Measurements from ENCODE around the gene LAS1L.
"Not testable (repeated sequence)": the region's sequence is repeated elsewhere in the genome, so short reads cannot be mapped to it uniquely, and the experiment has no call there.

DNA sequence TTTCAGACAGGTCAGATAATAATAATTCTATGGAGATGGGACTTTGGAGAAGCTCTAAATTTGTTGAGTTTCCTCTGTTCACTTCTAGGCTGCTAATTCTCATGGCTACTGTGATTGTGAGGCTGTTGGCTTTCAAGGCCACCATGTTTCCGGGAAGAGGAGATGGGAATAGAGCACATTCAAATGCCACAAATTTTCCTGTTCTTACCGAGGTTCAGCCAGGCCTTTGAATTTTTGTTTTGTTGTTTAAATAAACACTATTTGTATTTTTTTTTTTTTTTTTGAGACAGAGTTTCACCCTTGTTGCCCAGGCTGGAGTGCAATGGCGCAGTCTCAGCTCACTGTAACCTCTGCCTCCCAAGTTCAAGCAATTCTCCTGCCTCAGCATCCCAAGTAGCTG, 55.5 kb downstream of the LAS1L start:
- TF ChIP-seq, protein P1, sequence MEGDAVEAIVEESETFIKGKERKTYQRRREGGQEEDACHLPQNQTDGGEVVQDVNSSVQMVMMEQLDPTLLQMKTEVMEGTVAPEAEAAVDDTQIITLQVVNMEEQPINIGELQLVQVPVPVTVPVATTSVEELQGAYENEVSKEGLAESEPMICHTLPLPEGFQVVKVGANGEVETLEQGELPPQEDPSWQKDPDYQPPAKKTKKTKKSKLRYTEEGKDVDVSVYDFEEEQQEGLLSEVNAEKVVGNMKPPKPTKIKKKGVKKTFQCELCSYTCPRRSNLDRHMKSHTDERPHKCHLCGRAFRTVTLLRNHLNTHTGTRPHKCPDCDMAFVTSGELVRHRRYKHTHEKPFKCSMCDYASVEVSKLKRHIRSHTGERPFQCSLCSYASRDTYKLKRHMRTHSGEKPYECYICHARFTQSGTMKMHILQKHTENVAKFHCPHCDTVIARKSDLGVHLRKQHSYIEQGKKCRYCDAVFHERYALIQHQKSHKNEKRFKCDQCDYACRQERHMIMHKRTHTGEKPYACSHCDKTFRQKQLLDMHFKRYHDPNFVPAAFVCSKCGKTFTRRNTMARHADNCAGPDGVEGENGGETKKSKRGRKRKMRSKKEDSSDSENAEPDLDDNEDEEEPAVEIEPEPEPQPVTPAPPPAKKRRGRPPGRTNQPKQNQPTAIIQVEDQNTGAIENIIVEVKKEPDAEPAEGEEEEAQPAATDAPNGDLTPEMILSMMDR (IDR thresholded peaks at IDR 0.05; ENCODE audit: low read depth, low read length, missing input control), result not testable (repeated sequence)
- TF ChIP-seq YY1 (IDR thresholded peaks at IDR 0.05); SP1 (IDR thresholded peaks at IDR 0.05); TAF1 (conservative IDR thresholded peaks at IDR 0.05); NR2F2 (IDR thresholded peaks at IDR 0.05); GABPA (IDR thresholded peaks at IDR 0.05 in 1 of 2, conservative IDR thresholded peaks at IDR 0.05 in 1 of 2); EGR1 (IDR thresholded peaks at IDR 0.05; ENCODE audit: low read depth in 2 of 2); RAD21 (IDR thresholded peaks at IDR 0.05); RXRA (IDR thresholded peaks at IDR 0.05): not testable (repeated sequence)
- TF ChIP-seq, protein P2, sequence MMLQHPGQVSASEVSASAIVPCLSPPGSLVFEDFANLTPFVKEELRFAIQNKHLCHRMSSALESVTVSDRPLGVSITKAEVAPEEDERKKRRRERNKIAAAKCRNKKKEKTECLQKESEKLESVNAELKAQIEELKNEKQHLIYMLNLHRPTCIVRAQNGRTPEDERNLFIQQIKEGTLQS (IDR thresholded peaks at IDR 0.05), result not testable (repeated sequence)
- TF ChIP-seq, protein P3, sequence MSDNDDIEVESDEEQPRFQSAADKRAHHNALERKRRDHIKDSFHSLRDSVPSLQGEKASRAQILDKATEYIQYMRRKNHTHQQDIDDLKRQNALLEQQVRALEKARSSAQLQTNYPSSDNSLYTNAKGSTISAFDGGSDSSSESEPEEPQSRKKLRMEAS (IDR thresholded peaks at IDR 0.05), result not testable (repeated sequence)
- TF ChIP-seq, protein P4, sequence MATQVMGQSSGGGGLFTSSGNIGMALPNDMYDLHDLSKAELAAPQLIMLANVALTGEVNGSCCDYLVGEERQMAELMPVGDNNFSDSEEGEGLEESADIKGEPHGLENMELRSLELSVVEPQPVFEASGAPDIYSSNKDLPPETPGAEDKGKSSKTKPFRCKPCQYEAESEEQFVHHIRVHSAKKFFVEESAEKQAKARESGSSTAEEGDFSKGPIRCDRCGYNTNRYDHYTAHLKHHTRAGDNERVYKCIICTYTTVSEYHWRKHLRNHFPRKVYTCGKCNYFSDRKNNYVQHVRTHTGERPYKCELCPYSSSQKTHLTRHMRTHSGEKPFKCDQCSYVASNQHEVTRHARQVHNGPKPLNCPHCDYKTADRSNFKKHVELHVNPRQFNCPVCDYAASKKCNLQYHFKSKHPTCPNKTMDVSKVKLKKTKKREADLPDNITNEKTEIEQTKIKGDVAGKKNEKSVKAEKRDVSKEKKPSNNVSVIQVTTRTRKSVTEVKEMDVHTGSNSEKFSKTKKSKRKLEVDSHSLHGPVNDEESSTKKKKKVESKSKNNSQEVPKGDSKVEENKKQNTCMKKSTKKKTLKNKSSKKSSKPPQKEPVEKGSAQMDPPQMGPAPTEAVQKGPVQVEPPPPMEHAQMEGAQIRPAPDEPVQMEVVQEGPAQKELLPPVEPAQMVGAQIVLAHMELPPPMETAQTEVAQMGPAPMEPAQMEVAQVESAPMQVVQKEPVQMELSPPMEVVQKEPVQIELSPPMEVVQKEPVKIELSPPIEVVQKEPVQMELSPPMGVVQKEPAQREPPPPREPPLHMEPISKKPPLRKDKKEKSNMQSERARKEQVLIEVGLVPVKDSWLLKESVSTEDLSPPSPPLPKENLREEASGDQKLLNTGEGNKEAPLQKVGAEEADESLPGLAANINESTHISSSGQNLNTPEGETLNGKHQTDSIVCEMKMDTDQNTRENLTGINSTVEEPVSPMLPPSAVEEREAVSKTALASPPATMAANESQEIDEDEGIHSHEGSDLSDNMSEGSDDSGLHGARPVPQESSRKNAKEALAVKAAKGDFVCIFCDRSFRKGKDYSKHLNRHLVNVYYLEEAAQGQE (IDR thresholded peaks at IDR 0.05), result not testable (repeated sequence)
- TF ChIP-seq, protein P5, sequence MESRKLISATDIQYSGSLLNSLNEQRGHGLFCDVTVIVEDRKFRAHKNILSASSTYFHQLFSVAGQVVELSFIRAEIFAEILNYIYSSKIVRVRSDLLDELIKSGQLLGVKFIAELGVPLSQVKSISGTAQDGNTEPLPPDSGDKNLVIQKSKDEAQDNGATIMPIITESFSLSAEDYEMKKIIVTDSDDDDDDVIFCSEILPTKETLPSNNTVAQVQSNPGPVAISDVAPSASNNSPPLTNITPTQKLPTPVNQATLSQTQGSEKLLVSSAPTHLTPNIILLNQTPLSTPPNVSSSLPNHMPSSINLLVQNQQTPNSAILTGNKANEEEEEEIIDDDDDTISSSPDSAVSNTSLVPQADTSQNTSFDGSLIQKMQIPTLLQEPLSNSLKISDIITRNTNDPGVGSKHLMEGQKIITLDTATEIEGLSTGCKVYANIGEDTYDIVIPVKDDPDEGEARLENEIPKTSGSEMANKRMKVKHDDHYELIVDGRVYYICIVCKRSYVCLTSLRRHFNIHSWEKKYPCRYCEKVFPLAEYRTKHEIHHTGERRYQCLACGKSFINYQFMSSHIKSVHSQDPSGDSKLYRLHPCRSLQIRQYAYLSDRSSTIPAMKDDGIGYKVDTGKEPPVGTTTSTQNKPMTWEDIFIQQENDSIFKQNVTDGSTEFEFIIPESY (IDR thresholded peaks at IDR 0.05), result not testable (repeated sequence)
